OCI-LY1 (cell line): ENCODE results near the gene CASP10.
"Not testable (repeated sequence)": the region's sequence is repeated elsewhere in the genome, so short reads cannot be mapped to it uniquely, and the experiment has no call there.

Experiments used
- H2AFZ ChIP-seq: fragments of 200-600 bp; sonication (generic), shearing (Covaris generic); 2 replicates; pipeline ENCODE4 v1.6.0; 2014; ENCODE audit warnings: antibody characterized with exemption, mild to moderate bottlenecking, low read length
- H3F3A ChIP-seq: fragments of 200-600 bp; sonication (generic), shearing (Covaris generic); 2 replicates; pipeline ENCODE4 v1.6.0; 2014; ENCODE audit warnings: mild to moderate bottlenecking, antibody characterized with exemption, low read length, moderate library complexity; ENCODE audit not compliant: insufficient read depth
- H3K27ac ChIP-seq: fragments of 200-600 bp; sonication (generic); 2 replicates; pipeline ENCODE4 v1.5.1; 2014; ENCODE audit warnings: low read length, mixed run types, mild to moderate bottlenecking, low read depth; ENCODE audit not compliant: poor library complexity, severe bottlenecking
- H3K27me3 ChIP-seq: fragments of 200-600 bp; sonication (generic); 2 replicates; pipeline ENCODE4 v1.6.0; 2014; ENCODE audit warnings: antibody characterized with exemption, mild to moderate bottlenecking, low read length, moderate library complexity; ENCODE audit not compliant: insufficient read depth
- H3K36me3 ChIP-seq: fragments of 200-600 bp; sonication (generic); 2 replicates; pipeline ENCODE4 v1.6.1; 2014; ENCODE audit warnings: mild to moderate bottlenecking, antibody characterized with exemption, low read length, moderate library complexity, mixed read lengths; ENCODE audit not compliant: insufficient read depth
- H3K4me1 ChIP-seq: fragments of 200-600 bp; sonication (generic); 2 replicates; pipeline ENCODE4 v1.5.1; 2014; ENCODE audit warnings: mild to moderate bottlenecking, low read length, moderate library complexity; ENCODE audit not compliant: insufficient read depth, severe bottlenecking
- H3K4me2 ChIP-seq: fragments of 200-600 bp; sonication (generic), shearing (Covaris generic); 2 replicates; pipeline ENCODE4 v1.6.1; 2014; ENCODE audit warnings: low read length
- H3K4me3 ChIP-seq: fragments of 200-600 bp; sonication (generic); 2 replicates; pipeline ENCODE4 v1.5.1; 2014; ENCODE audit warnings: low read length, low read depth, mild to moderate bottlenecking, mixed read lengths; ENCODE audit not compliant: poor library complexity, severe bottlenecking
- H3K79me2 ChIP-seq: fragments of 200-600 bp; shearing (Covaris generic); 2 replicates; pipeline ENCODE4 v1.6.1; 2016; ENCODE audit warnings: mixed run types, low read length, mixed read lengths; ENCODE audit not compliant: insufficient read depth
- H3K9ac ChIP-seq: fragments of 200-600 bp; sonication (generic), shearing (Covaris generic); 2 replicates; pipeline ENCODE4 v1.6.1; 2014; ENCODE audit warnings: mild to moderate bottlenecking, low read length, mixed read lengths
- H3K9me2 ChIP-seq: fragments of 200-600 bp; sonication (generic), shearing (Covaris generic); 2 replicates; pipeline ENCODE4 v1.6.1; 2014; ENCODE audit warnings: low read depth, mild to moderate bottlenecking, low read length, mixed read lengths
- H3K9me3 ChIP-seq: fragments of 200-600 bp; shearing (Covaris generic); 2 replicates; pipeline ENCODE4 v1.6.1; 2014; ENCODE audit warnings: low read length, mixed read lengths
- H4K20me1 ChIP-seq: fragments of 200-600 bp; sonication (generic), shearing (Covaris generic); 2 replicates; pipeline ENCODE4 v1.6.0; 2016; ENCODE audit warnings: mild to moderate bottlenecking, low read length; ENCODE audit not compliant: insufficient read depth
- EZH2 ChIP-seq: fragments of 200-600 bp; sonication (generic), shearing (Covaris generic); IDR thresholded peaks from 2 replicates; pipeline ENCODE4 v1.8.0; 2017; ENCODE audit warnings: borderline replicate concordance, mixed run types, mild to moderate bottlenecking, antibody characterized with exemption, low read length, moderate library complexity, mixed read lengths
- TF ChIP-seq, protein P1 (sequence below): fragments of 200-600 bp; sonication (generic), shearing (Covaris generic); IDR thresholded peaks from 2 replicates; pipeline ENCODE4 v1.5.1; 2017; ENCODE audit warnings: mild to moderate bottlenecking, antibody characterized with exemption, low read length, moderate library complexity, mixed read lengths

Gene CASP10

GRCh38 chr2:201183365-201183727 is 405 bp downstream of the CASP10 start:
- H3K9ac ChIP-seq, result no peak overlapping the region
- H3K79me2 ChIP-seq, result no peaks in the 10 kb centered on the region
- H3K4me3 ChIP-seq, result peak overlapping the region; percentile 39
- TF ChIP-seq EZH2, result no peak
- TF ChIP-seq, protein P1, sequence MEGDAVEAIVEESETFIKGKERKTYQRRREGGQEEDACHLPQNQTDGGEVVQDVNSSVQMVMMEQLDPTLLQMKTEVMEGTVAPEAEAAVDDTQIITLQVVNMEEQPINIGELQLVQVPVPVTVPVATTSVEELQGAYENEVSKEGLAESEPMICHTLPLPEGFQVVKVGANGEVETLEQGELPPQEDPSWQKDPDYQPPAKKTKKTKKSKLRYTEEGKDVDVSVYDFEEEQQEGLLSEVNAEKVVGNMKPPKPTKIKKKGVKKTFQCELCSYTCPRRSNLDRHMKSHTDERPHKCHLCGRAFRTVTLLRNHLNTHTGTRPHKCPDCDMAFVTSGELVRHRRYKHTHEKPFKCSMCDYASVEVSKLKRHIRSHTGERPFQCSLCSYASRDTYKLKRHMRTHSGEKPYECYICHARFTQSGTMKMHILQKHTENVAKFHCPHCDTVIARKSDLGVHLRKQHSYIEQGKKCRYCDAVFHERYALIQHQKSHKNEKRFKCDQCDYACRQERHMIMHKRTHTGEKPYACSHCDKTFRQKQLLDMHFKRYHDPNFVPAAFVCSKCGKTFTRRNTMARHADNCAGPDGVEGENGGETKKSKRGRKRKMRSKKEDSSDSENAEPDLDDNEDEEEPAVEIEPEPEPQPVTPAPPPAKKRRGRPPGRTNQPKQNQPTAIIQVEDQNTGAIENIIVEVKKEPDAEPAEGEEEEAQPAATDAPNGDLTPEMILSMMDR, result no peak
- H2AFZ ChIP-seq, result no peak overlapping the region
- peak overlapping the region; percentile 49; the same call in 1 of the 2 replicates for H3K4me2 ChIP-seq
- H3F3A ChIP-seq, result no peaks in the 10 kb centered on the region
- no peaks in the 10 kb centered on the region for H4K20me1 ChIP-seq
- peaks cover 9% of the 10 kb centered on the region for H3K9me3 ChIP-seq
- peaks cover under 1% of the 10 kb centered on the region; the same call in 1 of the 2 replicates for H3K27me3 ChIP-seq
- no peaks in the 10 kb centered on the region for H3K9me2 ChIP-seq
- H3K4me1 ChIP-seq, result peaks cover 13% of the 10 kb centered on the region
- no peak overlapping the region for H3K27ac ChIP-seq
- H3K36me3 ChIP-seq, result no peaks in the 10 kb centered on the region; the same call in 1 of the 2 replicates

- not testable (repeated sequence) for H3K9me2 ChIP-seq, H4K20me1 ChIP-seq, H3K36me3 ChIP-seq, H3K27me3 ChIP-seq, H3K9me3 ChIP-seq, H3K27ac ChIP-seq, H3K79me2 ChIP-seq, H3K4me3 ChIP-seq, H3K4me2 ChIP-seq, H3F3A ChIP-seq, H2AFZ ChIP-seq, H3K9ac ChIP-seq
- peaks cover 13% of the 10 kb centered on the region for H3K4me1 ChIP-seq
Measured at GRCh38 chr2:201183835-201184234, 894 bp downstream of the CASP10 start.

- H3F3A ChIP-seq, H3K27ac ChIP-seq, H3K9me2 ChIP-seq, H3K36me3 ChIP-seq, H3K9ac ChIP-seq, H4K20me1 ChIP-seq, H3K27me3 ChIP-seq, H3K79me2 ChIP-seq, H2AFZ ChIP-seq, H3K9me3 ChIP-seq, H3K4me2 ChIP-seq, H3K4me3 ChIP-seq: not testable (repeated sequence)
- peaks cover 13% of the 10 kb centered on the region for H3K4me1 ChIP-seq
Measured at GRCh38 chr2:201184248-201184647, 1.3 kb downstream of the CASP10 start.

- Histone ChIP-seq H3K9ac (no peak overlapping the region), H3K27me3 (0 out of 2 replicates have a peak, but pooled peaks cover 4% of the 10 kb centered on the region), H3K79me2 (no peaks in the 10 kb centered on the region), H3K4me1 (peaks cover 13% of the 10 kb centered on the region), H3K4me2 (no peak overlapping the region), H3K9me3 (no peaks in the 10 kb centered on the region), H4K20me1 (no peaks in the 10 kb centered on the region), H3K4me3 (no peak overlapping the region), H3F3A (no peaks in the 10 kb centered on the region), H3K36me3 (no peaks in the 10 kb centered on the region; the same call in 1 of the 2 replicates), H3K9me2 (no peaks in the 10 kb centered on the region), H3K27ac (no peak overlapping the region), H2AFZ (no peak overlapping the region)
- TF ChIP-seq, protein P1, result no peak
- no peak for TF ChIP-seq EZH2
Measured at GRCh38 chr2:201185863-201186262, 2.9 kb downstream of the CASP10 start.
